ENCODE data around the gene SEC14L5.

Gene SEC14L5

DNA sequence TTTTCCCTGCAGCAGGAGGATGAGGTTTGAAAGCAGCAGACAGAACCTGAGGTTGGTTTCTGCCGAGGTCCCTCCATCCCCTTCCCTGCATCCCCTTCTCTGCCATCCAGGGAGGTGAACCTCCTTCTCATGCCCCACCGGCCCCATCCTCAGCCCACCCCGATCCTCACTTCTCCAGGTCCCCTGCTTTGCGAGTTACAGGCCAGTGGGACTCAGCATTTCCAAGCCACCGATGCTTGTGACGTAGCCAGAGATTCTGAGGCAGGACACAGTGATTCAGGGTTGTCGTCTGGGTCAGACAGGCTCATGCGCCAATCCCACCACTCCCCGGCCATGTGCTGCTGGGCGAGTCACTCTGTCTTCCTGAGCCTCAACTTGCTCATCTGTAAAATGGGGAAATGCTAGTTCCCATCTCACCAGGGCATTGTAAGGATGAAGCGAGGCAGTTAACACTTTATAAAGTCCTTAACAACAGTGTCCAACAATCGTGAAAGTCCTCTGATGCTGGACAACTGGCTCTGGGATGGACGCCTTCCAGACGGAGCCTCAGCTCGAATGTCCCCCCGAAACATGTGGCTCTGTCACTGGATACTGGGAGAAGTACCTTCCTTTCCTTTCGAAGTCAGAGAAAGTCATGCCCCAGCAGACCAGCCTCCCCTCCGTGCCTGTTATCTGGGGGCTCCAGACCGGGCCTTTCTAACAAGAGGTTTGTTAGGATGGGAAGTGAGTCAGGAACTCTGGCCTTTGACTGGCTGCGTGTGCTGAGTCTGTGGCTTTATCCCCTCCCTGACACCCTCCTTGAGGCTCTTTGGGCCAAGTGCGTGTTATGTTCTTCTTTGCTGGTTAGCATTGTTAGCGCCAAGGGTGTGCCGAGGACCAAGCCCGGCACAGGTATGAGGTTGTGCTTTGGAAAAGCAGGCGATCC is 21.9 kb downstream of the SEC14L5 start:
- Mint-ChIP-seq H3K4me3 (no peak overlapping the region), H3K9me3 (no peaks in the 10 kb centered on the region), H3K4me1 (ENCODE audit: low read depth) (no peaks in the 10 kb centered on the region), H3K27me3 (peaks cover 11% of the 10 kb centered on the region), H3K36me3 (ENCODE audit: low read depth) (no peaks in the 10 kb centered on the region), H3K27ac (no peak overlapping the region)
- no peak for DNase-seq

DNA sequence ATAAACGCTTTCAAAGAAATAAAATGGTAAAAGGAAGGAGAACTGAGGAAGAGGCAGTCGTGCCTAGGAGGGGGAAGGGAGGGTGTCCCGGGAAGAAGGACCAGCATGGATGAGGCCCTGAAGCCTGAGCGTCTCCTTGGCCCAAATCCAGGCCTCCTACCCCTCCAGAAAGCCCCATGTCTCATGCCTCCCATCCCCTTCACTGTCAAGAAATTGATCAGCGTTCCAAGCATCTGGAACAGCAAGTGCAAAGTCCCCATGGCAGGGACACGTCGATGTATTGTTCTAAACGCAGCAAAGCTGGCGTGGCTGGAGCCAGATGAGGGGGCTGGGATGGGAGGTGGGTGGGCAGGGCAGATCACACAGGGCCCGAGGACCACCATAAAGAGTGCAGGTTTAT is 22.6 kb downstream of the SEC14L5 start:
- Mint-ChIP-seq H3K27me3 (peaks cover 15% of the 10 kb centered on the region), H3K27ac (no peak overlapping the region), H3K4me3 (no peak overlapping the region), H3K36me3 (ENCODE audit: low read depth) (no peaks in the 10 kb centered on the region), H3K4me1 (ENCODE audit: low read depth) (no peaks in the 10 kb centered on the region), H3K9me3 (no peaks in the 10 kb centered on the region)
- DNase-seq = no peak

DNA sequence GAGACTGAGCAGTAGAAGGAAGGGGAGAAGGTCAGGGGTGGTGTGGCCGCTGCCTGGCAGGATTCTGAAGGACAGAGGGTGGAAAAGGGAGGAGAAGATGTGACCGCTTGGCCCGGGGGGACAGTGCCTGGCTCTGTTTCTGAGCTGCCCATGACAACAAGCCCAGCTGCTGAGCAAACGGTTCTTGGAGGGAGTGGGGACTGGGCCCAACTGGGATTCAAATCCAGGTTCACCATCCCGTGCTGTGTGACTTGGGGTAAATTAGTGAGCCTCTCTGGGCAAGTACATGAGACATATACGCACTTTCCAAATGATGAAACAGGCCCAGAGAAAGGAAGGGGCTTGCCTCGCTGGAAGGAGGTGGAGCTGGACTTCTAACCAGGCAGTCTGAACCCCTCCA is 23.3 kb downstream of the SEC14L5 start:
- Mint-ChIP-seq H3K27me3 (peaks cover 22% of the 10 kb centered on the region), H3K27ac (no peak overlapping the region), H3K36me3 (ENCODE audit: low read depth) (no peaks in the 10 kb centered on the region), H3K4me3 (no peak overlapping the region), H3K4me1 (ENCODE audit: low read depth) (no peaks in the 10 kb centered on the region), H3K9me3 (no peaks in the 10 kb centered on the region)
- DNase-seq = no peak

DNA sequence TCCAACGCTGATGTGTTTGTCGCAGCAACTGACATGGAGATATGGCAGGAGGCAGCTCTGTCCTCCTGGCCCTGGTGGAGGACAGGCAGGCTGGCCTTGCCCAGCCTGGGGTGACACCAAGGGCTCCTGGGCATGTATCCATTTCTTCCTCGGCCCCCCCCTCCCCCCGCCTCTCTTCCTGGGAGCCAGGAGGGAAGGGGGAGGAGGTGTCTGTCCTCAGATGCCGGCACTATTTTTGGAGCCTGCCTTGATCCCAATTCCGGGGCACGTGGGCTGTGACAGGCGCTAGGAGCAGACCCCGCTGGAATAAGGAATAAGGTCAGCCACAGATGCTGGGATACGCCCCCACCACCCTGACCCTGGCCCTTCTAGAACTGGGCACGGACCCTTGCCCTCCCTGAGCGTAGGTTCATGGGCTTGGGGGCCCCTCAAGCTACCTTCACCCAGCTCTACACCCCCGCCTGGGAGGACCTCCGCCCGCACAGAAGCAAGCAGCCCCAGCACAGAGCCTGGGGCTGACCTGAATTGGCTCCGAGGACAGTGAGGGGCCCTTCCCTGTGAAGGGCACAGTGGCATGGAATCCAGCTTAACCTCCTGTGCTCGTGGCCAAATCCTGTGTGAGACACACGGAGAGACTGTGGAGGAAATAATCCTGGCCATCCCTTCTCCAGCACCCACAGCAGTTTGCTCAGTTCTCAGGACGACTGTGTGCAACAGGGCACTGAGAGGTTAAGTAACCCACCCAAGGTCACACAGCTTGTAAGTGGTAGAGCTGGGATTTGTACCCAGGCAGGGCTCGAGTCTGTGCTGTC is 24.1 kb downstream of the SEC14L5 start:
- peaks cover 29% of the 10 kb centered on the region for H3K27me3 Mint-ChIP-seq
- no peak for DNase-seq
- no peak overlapping the region for H3K4me3 Mint-ChIP-seq
- no peaks in the 10 kb centered on the region for H3K9me3 Mint-ChIP-seq
- H3K27ac Mint-ChIP-seq = no peak overlapping the region
- H3K36me3 Mint-ChIP-seq (ENCODE audit: low read depth) = no peaks in the 10 kb centered on the region
- peaks cover 3% of the 10 kb centered on the region for H3K4me1 Mint-ChIP-seq (ENCODE audit: low read depth)

DNA sequence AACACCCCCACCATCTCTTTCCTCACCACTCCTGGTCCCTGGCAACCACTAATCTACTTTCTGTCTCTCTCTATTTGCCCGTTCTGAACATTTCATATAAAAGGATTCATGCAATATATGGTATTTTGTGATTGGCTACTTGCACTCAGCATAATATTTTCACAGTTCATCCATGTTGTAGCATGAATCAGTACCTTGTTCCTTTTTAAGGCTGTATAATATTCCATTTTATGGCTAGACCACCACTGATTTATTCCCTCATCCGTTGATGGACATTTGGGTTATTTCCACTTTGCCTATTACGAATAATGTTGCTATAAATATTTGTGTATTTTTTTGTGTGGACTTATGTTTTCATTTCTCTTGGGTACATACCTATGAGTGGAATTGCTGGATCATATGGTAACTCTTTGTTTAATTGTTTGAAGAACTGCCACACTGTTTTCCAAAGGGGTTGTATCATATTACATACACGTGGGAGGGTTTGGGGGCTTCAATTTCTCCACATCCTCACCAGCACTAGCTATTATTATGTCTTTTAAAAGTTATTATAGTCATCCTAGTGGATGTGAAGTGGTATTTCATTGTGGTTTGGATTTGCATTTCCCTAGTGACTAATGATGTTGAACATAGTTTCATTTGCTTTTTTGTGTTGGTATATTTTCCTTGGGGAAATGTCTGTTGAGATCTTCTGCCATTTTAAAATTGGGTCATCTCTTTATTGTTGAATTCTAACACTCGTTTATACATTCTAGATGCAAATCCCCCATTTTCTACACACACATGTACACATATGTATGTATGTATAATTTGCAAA is 26.3 kb downstream of the SEC14L5 start:
- H3K27me3 Mint-ChIP-seq = peaks cover 49% of the 10 kb centered on the region
- DNase-seq = no peak
- no peak overlapping the region for H3K4me3 Mint-ChIP-seq
- no peaks in the 10 kb centered on the region for H3K36me3 Mint-ChIP-seq (ENCODE audit: low read depth)
- peaks cover 6% of the 10 kb centered on the region for H3K4me1 Mint-ChIP-seq (ENCODE audit: low read depth)
- no peaks in the 10 kb centered on the region for H3K9me3 Mint-ChIP-seq
- H3K27ac Mint-ChIP-seq = no peak overlapping the region

DNA sequence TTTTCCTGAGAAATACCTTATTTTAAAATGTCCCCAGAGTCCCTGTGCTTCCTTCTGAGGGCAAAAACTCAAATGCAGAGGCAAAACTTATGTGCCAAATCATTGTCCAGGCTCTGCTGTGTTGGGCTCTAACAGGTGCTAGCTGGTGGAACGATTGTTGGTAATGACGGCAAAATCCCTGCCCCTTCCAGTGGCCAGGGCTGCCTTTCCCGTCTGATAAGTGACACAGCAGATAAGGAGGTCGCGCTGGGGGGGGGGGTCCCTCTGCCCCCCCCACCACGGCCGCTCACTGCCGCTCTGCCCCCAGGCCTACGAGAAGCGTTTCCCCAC is 29.1 kb downstream of the SEC14L5 start:
- no peak overlapping the region for H3K4me3 Mint-ChIP-seq
- no peak for DNase-seq
- no peaks in the 10 kb centered on the region for H3K9me3 Mint-ChIP-seq
- peaks cover 61% of the 10 kb centered on the region for H3K27me3 Mint-ChIP-seq
- no peak overlapping the region for H3K27ac Mint-ChIP-seq
- peaks cover 6% of the 10 kb centered on the region for H3K4me1 Mint-ChIP-seq (ENCODE audit: low read depth)
- H3K36me3 Mint-ChIP-seq (ENCODE audit: low read depth) = no peaks in the 10 kb centered on the region

DNA sequence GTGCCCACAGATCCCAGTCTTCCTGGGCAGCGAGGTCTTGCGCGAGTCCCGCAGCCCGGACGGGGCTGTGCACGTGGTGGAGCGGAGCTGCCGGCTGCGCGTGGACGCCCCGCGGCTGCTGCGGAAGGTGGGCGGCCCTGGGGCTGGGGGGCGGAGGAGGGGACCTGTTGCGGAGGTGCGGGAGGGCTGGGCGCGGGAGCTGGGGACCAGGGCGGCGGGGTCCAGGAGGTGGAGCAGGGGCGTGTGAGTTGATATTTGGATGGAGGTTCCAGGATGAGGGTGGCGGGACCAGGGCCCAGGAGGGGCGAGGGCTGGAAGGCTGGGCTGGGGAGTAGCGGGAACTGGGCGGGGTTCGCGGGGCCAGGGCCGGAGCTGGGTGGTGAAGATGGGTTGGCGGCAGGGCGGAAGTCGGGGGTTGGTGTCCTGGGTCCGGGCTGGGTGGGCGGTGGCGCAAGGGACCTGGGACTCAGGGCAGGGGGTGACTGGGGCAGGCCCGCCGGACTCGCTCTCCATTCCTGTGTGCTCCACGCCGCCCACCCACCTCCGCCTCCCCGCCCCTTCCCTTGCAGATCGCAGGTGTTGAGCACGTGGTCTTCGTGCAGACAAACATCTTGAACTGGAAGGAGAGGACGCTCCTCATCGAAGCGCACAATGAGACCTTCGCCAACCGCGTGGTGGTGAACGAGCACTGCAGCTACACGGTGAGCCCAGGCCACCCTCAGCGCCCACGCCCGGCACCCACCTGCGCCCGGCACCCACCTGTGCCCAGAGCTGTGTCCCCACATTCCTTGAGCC is 29.6 kb downstream of the SEC14L5 start:
- peaks cover 61% of the 10 kb centered on the region for H3K27me3 Mint-ChIP-seq
- peaks cover 6% of the 10 kb centered on the region for H3K4me1 Mint-ChIP-seq (ENCODE audit: low read depth)
- no peak for DNase-seq
- H3K9me3 Mint-ChIP-seq = no peaks in the 10 kb centered on the region
- no peak overlapping the region for H3K27ac Mint-ChIP-seq
- H3K4me3 Mint-ChIP-seq = no peak overlapping the region
- no peaks in the 10 kb centered on the region for H3K36me3 Mint-ChIP-seq (ENCODE audit: low read depth)

DNA sequence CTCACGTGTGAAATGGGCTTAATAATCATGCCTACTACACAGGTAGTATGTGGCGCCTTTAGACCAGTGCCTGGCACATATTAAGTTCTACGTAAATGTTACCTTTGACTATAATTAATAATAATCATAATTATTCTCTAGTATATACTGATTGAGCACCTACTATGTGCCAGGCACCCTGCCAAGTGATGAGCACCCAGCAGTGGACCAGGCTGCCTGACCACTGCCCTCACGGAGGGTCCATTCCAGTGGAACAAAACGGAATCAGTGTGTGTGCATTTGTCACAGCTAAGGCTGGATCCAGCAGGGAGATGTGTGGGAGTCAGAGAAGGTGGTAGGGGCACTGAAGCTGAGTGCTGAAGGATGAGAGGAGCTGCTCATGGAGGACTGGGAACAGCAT is 30.5 kb downstream of the SEC14L5 start:
- Mint-ChIP-seq H3K4me1 (ENCODE audit: low read depth) (peaks cover 6% of the 10 kb centered on the region), H3K36me3 (ENCODE audit: low read depth) (no peaks in the 10 kb centered on the region), H3K27me3 (peaks cover 61% of the 10 kb centered on the region), H3K4me3 (no peak overlapping the region), H3K9me3 (no peaks in the 10 kb centered on the region), H3K27ac (no peak overlapping the region)
- DNase-seq = no peak

DNA sequence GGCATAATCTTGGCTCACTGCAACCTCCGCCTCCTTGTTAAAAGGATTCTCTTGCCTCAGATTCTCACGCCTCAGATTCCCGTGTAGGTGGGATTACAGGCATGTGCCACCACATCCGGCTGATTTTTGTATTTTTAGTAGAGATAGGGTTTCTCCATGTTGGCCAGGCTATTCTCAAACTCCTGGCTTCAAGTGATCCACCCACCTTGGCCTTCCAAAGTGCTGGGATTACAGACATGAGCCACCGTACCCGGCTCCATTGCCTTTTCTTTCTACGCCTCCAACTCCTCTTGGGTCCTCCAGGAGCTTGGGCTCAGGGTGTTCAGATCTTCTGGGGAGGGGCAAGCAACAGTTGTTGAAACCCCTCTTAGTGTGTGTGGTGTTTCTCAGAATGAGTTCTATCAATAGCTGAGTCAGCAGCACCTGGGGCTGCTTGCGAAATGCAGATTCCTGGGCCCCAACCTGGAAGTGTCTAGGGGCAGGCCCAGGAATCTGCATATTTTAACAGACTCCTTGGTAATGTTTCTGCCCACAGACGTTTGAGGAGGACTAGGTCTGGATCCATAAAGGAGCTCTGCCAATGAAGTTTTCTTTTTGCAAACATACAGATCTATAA is 31.4 kb downstream of the SEC14L5 start:
- Mint-ChIP-seq H3K27me3 (peaks cover 62% of the 10 kb centered on the region), H3K9me3 (no peaks in the 10 kb centered on the region), H3K36me3 (ENCODE audit: low read depth) (no peaks in the 10 kb centered on the region), H3K27ac (no peak overlapping the region), H3K4me1 (ENCODE audit: low read depth) (peaks cover 6% of the 10 kb centered on the region), H3K4me3 (no peak overlapping the region)
- DNase-seq = no peak

DNA sequence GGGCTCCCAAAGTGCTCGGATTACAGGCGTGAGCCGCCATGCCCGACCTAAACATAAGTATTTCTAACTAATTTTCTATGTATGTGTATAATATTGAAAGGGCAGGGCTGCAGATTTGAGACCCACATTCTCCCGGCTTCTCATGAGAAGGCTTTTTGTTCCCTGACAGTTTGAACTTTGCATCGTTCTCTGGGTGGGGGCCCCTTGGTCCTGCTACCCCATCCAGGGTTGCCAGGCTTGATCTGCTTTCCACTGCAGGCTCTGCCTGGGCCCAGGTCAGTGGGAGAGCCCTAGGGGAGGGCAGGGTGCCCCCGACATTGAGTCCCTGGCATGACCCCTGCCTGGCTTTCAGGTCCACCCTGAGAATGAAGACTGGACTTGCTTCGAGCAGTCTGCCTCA is 32.3 kb downstream of the SEC14L5 start:
- DNase-seq = no peak
- peaks cover 6% of the 10 kb centered on the region for H3K4me1 Mint-ChIP-seq (ENCODE audit: low read depth)
- no peaks in the 10 kb centered on the region for H3K36me3 Mint-ChIP-seq (ENCODE audit: low read depth)
- peaks cover 62% of the 10 kb centered on the region for H3K27me3 Mint-ChIP-seq
- H3K4me3 Mint-ChIP-seq = no peak overlapping the region
- H3K27ac Mint-ChIP-seq = no peak overlapping the region
- H3K9me3 Mint-ChIP-seq = no peaks in the 10 kb centered on the region

DNA sequence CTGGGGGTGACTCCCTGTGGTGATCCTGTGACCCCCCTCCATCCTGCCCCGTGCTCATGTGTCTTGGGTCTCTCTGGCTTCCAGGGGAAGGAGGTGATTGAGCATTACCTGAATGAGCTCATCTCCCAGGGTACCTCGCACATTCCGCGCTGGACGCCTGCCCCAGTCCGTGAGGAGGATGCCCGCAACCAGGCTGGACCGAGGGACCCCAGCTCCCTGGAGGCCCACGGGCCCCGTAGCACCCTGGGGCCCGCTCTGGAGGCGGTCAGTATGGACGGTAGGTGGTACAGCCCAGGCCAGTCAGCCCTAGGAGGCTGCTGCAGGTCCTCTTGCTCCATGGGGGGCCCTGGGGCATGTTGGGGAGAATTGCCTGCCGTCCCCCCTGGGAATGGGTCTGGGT is 33.6 kb downstream of the SEC14L5 start:
- no peaks in the 10 kb centered on the region for H3K9me3 Mint-ChIP-seq
- H3K4me3 Mint-ChIP-seq = no peak overlapping the region
- H3K27ac Mint-ChIP-seq = no peak overlapping the region
- no peaks in the 10 kb centered on the region for H3K36me3 Mint-ChIP-seq (ENCODE audit: low read depth)
- no peak for DNase-seq
- H3K27me3 Mint-ChIP-seq = peaks cover 59% of the 10 kb centered on the region
- H3K4me1 Mint-ChIP-seq (ENCODE audit: low read depth) = peaks cover 6% of the 10 kb centered on the region

DNA sequence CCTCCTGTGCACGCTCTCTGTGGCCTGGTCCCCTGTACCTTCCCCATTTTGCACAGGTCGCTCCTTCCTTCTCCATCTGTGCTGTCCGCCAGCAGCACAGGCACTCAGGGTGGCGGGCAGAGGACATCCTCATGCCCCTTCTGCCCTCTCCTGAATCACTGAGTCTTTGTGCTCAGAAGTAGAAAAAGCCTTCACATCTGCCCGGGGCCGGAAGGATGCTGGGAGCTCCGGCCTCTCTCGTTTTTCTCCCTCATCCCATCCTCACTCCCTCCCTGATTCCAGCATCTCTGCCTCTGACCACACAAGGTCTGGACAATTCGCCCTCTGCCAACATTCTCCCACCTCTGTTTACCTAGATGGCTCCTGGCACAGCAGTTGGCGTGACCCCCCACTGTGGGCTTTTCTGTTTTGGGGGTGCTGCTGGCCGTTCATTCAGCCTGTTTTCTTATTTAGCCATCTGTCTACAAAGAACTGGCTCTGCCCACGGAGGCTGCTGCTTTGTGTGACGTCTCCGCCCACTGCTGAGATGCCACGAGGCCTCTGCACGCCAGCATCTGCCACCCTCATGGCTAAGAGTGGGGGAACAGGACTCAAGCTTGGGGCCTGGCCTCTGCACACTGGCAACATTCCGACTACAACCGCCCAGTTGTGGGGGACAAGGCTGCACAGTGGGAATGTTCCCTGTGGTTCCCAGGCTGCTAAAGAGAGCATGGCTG is 36.7 kb downstream of the SEC14L5 start:
- no peak overlapping the region for H3K27ac Mint-ChIP-seq
- DNase-seq = no peak
- H3K36me3 Mint-ChIP-seq (ENCODE audit: low read depth) = no peaks in the 10 kb centered on the region
- H3K9me3 Mint-ChIP-seq = no peaks in the 10 kb centered on the region
- peaks cover 43% of the 10 kb centered on the region for H3K27me3 Mint-ChIP-seq
- H3K4me1 Mint-ChIP-seq (ENCODE audit: low read depth) = no peaks in the 10 kb centered on the region
- no peak overlapping the region for H3K4me3 Mint-ChIP-seq

DNA sequence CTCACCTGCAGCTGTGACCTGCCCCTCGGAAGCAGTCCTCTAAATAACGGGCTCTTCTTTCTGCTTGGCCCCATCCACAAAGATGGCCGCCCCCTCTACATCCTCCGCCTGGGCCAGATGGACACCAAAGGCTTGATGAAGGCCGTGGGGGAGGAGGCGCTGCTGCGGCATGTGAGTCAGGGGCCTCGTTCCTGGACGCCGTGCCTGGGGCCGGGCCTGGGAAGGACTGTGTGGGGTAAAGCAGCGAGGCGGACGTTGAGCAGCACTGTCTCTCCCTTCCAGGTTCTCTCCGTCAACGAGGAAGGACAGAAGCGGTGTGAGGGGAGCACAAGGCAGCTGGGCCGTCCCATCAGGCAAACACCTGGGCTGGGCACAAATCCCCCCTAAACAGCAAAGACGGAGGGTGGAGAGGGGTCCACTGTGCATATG is 42.5 kb downstream of the SEC14L5 start:
- no peaks in the 10 kb centered on the region for H3K36me3 Mint-ChIP-seq (ENCODE audit: low read depth)
- H3K9me3 Mint-ChIP-seq = no peaks in the 10 kb centered on the region
- no peak overlapping the region for H3K4me3 Mint-ChIP-seq
- H3K27me3 Mint-ChIP-seq = peaks cover 32% of the 10 kb centered on the region
- DNase-seq = no peak
- no peak overlapping the region for H3K27ac Mint-ChIP-seq
- no peaks in the 10 kb centered on the region for H3K4me1 Mint-ChIP-seq (ENCODE audit: low read depth)
